Breast epithelium (tissue), 4 donors: Measurements from ENCODE around the gene SGTA. TPM values are rescaled to one million over a fixed set of nuclear protein-coding genes. Genes with fewer than 3 reads are reported as not detected.
"Not testable (repeated sequence)": the region's sequence is repeated elsewhere in the genome, so short reads cannot be mapped to it uniquely, and the experiment has no call there.

Experiments
- DNase-seq, 2 donors: peaks; one replicate each; pipeline ENCODE4 v3.0.0-alpha.2; 2019; ENCODE audit warnings: low spot score in 2 of 2
- H3K27ac ChIP-seq, 2 donors: fragments of 200-600 bp; sonication (generic) in 1 of 2; one replicate each; pipeline ENCODE4 v1.5.1; 2016 to 2019; ENCODE audit warnings: mild to moderate bottlenecking in 1 of 2
- H3K27me3 ChIP-seq, 2 donors: fragments of 200-600 bp; sonication (generic) in 1 of 2; one replicate each; pipeline versions ENCODE4 v1.5.1 to v1.6.0; 2017 to 2019; ENCODE audit warnings: control low read depth in 1 of 2, mild to moderate bottlenecking in 1 of 2
- H3K36me3 ChIP-seq: fragments of 200-600 bp; one replicate; pipeline ENCODE4 v1.5.1; 2019
- H3K4me1 ChIP-seq, 2 donors: fragments of 200-600 bp; sonication (generic); one replicate each; pipeline ENCODE4 v1.5.1; 2016 to 2019; ENCODE audit warnings: control low read depth in 1 of 2
- H3K4me3 ChIP-seq, 3 donors: fragments of 200-600 bp; sonication (generic); 1 replicate in 2 of 3; 2 replicates in 1 of 3; pipeline ENCODE4 v1.5.1; 2016 to 2019; ENCODE audit warnings: mild to moderate bottlenecking in 3 of 3, moderate library complexity in 2 of 3
- H3K9me3 ChIP-seq, 2 donors: fragments of 200-600 bp; sonication (generic) in 1 of 2; one replicate each; pipeline ENCODE4 v1.5.1; 2016 to 2019; ENCODE audit warnings: control low read depth in 1 of 2
- POLR2A ChIP-seq: fragments of 450-650 bp; IDR thresholded peaks from one replicate; pipeline ENCODE4 v1.6.1; 2016; ENCODE audit warnings: antibody characterized with exemption, mild to moderate bottlenecking, moderate library complexity
- POLR2AphosphoS5 ChIP-seq, 3 donors: sonication (generic); formaldehyde crosslinking; IDR thresholded peaks; one replicate each; pipeline ENCODE4 v1.6.1; 2017; ENCODE audit warnings: antibody characterized with exemption in 3 of 3
- intact Hi-C: fragments of 100-400 bp; cut with DNase I; formaldehyde crosslinking; loops from one replicate; pipeline ENCODE4 v1.15.1; 2023; ENCODE audit warnings: low total_unique reads
- total RNA-seq, 3 donors: library from RNA; depleted of rRNA; stranded (reverse); fragments of >200 nt; gene quantifications; one replicate each; pipeline ENCODE4 v1.1.0, GENCODE V29; 2016
- TF ChIP-seq, protein P1 (sequence below), 3 donors: fragments of 450-650 bp; IDR thresholded peaks; one replicate each; pipeline ENCODE4 v1.5.1; 2016 to 2017; ENCODE audit warnings: antibody characterized with exemption in 3 of 3, mild to moderate bottlenecking in 3 of 3, moderate library complexity in 3 of 3

Gene SGTA
- total RNA-seq, 3 donors from 2014 or later: 40.3 to 45.2 (median 42.1) TPM

DNA sequence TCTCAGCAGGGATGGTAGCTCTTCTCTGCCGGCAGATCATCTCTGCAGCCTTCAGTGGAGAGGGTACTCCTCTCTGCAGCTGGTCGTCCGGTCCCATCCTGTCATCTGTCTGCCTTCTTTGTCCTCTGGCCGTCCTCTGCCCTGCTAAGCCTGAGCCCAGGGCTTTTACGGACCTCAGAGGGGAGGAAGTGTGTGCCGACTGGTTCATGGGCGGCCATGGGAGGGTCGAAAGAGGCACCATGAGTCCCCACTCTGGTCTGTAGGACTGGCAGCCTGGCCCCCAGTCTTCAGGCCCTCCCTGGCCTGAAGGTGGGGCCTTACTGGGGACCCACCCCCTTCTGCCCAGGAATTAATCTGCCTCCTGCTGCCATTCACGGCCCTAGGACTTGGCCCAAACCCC is 40.6 kb upstream of the SGTA start:
- H3K9me3 ChIP-seq: peaks cover 0 to 9% of the 10 kb centered on the region in 2 donors
- no peak overlapping the region for H3K4me3 ChIP-seq
- no peaks in the 10 kb centered on the region for H3K27me3 ChIP-seq
- intact Hi-C loops: no loop called here
- TF ChIP-seq POLR2A (no peak), POLR2AphosphoS5 (IDR thresholded peaks at IDR 0.05) (no peak)
- TF ChIP-seq, protein P1, sequence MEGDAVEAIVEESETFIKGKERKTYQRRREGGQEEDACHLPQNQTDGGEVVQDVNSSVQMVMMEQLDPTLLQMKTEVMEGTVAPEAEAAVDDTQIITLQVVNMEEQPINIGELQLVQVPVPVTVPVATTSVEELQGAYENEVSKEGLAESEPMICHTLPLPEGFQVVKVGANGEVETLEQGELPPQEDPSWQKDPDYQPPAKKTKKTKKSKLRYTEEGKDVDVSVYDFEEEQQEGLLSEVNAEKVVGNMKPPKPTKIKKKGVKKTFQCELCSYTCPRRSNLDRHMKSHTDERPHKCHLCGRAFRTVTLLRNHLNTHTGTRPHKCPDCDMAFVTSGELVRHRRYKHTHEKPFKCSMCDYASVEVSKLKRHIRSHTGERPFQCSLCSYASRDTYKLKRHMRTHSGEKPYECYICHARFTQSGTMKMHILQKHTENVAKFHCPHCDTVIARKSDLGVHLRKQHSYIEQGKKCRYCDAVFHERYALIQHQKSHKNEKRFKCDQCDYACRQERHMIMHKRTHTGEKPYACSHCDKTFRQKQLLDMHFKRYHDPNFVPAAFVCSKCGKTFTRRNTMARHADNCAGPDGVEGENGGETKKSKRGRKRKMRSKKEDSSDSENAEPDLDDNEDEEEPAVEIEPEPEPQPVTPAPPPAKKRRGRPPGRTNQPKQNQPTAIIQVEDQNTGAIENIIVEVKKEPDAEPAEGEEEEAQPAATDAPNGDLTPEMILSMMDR (IDR thresholded peaks at IDR 0.05): no peak
- no peak for DNase-seq
- H3K36me3 ChIP-seq: no peaks in the 10 kb centered on the region
- no peak overlapping the region for H3K27ac ChIP-seq
- no peaks in the 10 kb centered on the region for H3K4me1 ChIP-seq

DNA sequence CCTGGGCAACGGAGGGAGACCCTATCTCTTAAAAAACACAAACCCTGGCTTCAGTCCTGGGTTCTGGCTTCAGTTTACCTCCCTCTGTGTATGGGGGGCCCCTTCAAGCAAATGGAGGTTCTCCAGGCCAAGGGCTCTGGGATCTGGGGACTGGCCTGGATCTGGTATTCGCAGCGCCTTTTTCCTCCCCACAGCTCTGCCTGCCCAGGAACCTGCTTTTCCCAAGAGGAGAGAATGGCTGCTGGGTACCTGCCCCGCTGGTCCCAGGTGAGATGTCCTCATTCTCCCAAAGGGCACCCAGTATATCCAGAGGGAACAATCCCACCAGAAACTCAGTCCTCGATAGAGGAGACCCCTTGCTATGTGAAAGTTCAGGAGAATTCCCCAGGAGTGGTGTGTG is 39.8 kb upstream of the SGTA start:
- H3K4me3 ChIP-seq: no peak overlapping the region
- DNase-seq: no peak
- H3K4me1 ChIP-seq: no peaks in the 10 kb centered on the region
- no peak overlapping the region for H3K27ac ChIP-seq
- H3K36me3 ChIP-seq: no peaks in the 10 kb centered on the region
- TF ChIP-seq POLR2AphosphoS5 (IDR thresholded peaks at IDR 0.05): no peak
- no peak for TF ChIP-seq POLR2A
- TF ChIP-seq, protein P1 (IDR thresholded peaks at IDR 0.05): no peak
- no peaks in the 10 kb centered on the region for H3K27me3 ChIP-seq
- intact Hi-C loops: no loop called here
- peaks cover 0 to under 1% of the 10 kb centered on the region in 2 donors for H3K9me3 ChIP-seq

GRCh38 chr19:2820112-2820702 is 37.1 kb upstream of the SGTA start:
- H3K27ac ChIP-seq: peak overlapping the region; percentile 71 to 76
- no peak for DNase-seq

DNA sequence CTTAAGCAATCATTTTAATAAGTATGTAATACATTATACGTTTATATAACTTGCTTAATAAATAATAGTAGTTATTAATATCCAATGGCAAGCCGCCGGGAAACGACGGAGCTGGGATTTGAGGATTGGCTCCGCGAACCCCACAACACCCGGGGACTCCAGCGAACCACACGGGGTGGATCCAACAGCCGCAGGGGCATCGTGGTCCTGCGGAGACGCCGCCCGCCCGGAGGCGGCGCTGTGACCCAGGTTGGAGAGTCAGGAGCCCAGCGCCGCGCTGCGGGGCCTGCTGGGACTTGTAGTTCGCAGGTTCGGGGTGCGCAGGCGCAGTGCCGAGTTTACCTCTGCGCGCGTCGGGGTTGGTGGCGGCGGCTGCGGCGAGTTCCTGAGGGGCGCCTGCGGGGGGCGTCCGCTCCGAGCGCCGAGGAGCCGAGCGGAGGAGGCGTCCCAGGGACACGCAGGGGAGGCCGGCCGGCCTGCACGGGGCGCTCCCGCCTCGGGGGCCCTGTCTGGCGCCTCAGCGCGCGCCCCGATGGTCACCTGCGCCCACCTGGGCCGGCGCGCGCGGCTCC is 36.6 kb upstream of the SGTA start, which contains the start of gene ZNF554:
TSS of gene ZNF554 (plus strand) at position 329 of the 572 bp plus-strand sequence. CDS start at position 533, 204 bp downstream.
- DNase-seq: peak; percentile 95 to 98
- TF ChIP-seq, protein P1 (IDR thresholded peaks at IDR 0.05): peak; percentile 93 to 96 (median 96)
- TF ChIP-seq POLR2AphosphoS5 (IDR thresholded peaks at IDR 0.05) (peak; percentile 15 to 66 (median 56)), POLR2A (no peak)
- Histone ChIP-seq H3K27ac (peak within 1 kb of the TSS; percentile 71 to 76), H3K4me3 (peak within 1 kb of the TSS; percentile 70 to 93 (median 92)), H3K4me1 (no peaks in the 10 kb centered on the region), H3K9me3 (no peaks in the 10 kb centered on the region), H3K27me3 (no peaks in the 10 kb centered on the region), H3K36me3 (no peaks in the 10 kb centered on the region)
- intact Hi-C loops: loop anchor here (5.0 kb wide), 1 partner anchor 458 kb away; no protein-coding TSS in a partner anchor

More at GRCh38 chr19:2820112-2820702, 37.1 kb upstream of the SGTA start:
- H3K27me3 ChIP-seq: no peaks in the 10 kb centered on the region
- no peaks in the 10 kb centered on the region for H3K36me3 ChIP-seq
- no peaks in the 10 kb centered on the region for H3K4me1 ChIP-seq
- intact Hi-C loops: no loop called here
- H3K9me3 ChIP-seq: no peaks in the 10 kb centered on the region
- peak overlapping the region; percentile 70 to 93 (median 92) for H3K4me3 ChIP-seq
- TF ChIP-seq, protein P1 (IDR thresholded peaks at IDR 0.05): no peak
- no peak for TF ChIP-seq POLR2AphosphoS5 (IDR thresholded peaks at IDR 0.05)
- no peak for TF ChIP-seq POLR2A

GRCh38 chr19:2817237-2817829 is 34.3 kb upstream of the SGTA start:
- not testable (repeated sequence) for DNase-seq, H3K36me3 ChIP-seq, H3K9me3 ChIP-seq, H3K27me3 ChIP-seq, H3K27ac ChIP-seq, H3K4me1 ChIP-seq, H3K4me3 ChIP-seq
- intact Hi-C loops: loop anchor here (5.0 kb wide), 1 partner anchor 460 kb away; no protein-coding TSS in a partner anchor
